KOPT-K1 (cell line): ENCODE results near the gene ZNF101.

Experiments
- H3K27ac ChIP-seq: fragments of 200-600 bp; sonication (generic); 2 replicates; pipeline ENCODE4 v1.5.1; 2016; ENCODE audit warnings: antibody characterized with exemption, mild to moderate bottlenecking, low read depth, low read length; ENCODE audit not compliant: poor library complexity, severe bottlenecking
- H3K36me3 ChIP-seq: fragments of 200-600 bp; sonication (generic); 2 replicates; pipeline ENCODE4 v1.5.1; 2017; ENCODE audit warnings: antibody characterized with exemption, mild to moderate bottlenecking, low read length, moderate library complexity; ENCODE audit not compliant: insufficient read depth
- H3K9me3 ChIP-seq: fragments of 200-600 bp; sonication (generic); 2 replicates; pipeline ENCODE4 v1.5.1; 2017; ENCODE audit warnings: antibody characterized with exemption, low read length, mild to moderate bottlenecking; ENCODE audit not compliant: insufficient read depth, poor library complexity, severe bottlenecking

The ZNF101 gene

DNA sequence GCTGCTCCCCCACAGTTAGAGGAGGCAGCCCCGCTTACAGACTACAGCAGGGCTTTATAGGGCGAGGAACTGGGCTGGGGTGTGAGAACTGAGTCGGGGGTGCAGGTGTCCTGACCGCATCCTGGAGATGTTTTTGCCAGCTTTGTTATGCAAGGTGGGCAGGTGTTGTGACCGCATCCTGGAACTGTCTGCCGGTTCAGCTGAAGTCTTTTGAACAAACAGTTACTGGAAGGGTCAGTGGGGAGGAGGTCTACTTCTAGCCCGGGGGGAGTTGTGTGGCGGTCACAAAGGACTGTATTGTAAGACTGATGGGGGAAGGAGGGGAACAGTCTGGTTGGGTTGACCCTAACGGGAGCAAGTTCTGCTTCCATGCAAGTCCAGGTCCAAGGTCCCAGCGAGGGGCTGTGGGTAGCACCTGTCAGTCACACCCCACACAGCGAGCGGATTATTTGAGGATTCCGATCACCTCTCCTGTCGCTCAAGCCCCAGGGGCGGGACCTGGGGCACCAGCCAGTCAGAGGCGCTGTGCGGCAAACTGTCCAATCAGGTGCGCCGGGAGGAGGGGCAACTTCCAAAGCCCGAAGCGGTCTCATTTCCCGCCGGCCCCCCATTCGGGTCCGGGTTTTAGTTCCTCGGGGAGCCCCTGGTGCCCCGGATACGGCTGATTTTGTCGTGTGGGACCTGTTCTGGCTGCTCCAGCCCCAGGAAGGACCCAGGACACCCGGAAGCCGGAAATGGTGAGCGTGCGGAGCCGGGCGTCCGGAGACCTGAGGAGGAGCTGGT, at the start of gene ZNF101:
TSS of gene ZNF101 (plus strand) at position 610 of the 783 bp plus-strand sequence. CDS start at position 735, 125 bp downstream.
- H3K27ac ChIP-seq = peak within 1 kb of the TSS; percentile 89
- H3K9me3 ChIP-seq = peaks cover 36% of the 10 kb centered on the region
- H3K36me3 ChIP-seq = peaks cover 38% of the 10 kb centered on the region

DNA sequence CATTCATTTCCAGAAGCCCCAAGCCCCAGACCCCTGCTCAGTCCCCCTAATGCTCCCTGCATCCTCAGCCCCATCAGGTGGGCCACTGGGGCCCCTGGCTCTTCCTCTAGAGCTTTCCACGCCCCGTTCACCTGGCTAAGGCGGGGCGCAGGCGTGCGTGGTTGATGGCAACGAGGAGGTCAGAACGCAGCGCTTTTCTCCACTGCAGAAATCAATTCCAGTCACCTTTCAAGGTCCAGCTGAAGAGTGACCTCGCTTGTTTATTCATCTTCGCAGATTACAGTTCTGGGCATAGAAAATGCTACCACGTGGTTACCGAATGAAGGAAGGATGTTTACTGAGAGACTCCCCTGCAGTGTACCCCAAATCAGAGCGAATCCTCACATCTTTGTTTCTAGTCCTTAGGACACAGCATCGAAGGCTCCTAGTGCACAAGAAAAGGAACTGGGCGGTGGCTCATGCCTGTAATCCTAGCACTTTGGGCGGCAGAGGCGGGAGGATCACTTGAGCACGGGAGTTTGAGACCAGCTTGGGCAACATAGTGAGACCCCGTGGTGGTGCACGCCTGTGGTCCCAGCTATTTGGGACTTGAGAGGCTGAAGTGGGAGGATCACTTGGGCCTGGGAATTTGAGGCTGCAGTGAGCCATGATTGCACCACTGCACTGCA, 49.3 kb upstream of the ZNF101 start:
- no peak overlapping the region for H3K27ac ChIP-seq
- no peaks in the 10 kb centered on the region for H3K9me3 ChIP-seq
- H3K36me3 ChIP-seq = peaks cover 9% of the 10 kb centered on the region

DNA sequence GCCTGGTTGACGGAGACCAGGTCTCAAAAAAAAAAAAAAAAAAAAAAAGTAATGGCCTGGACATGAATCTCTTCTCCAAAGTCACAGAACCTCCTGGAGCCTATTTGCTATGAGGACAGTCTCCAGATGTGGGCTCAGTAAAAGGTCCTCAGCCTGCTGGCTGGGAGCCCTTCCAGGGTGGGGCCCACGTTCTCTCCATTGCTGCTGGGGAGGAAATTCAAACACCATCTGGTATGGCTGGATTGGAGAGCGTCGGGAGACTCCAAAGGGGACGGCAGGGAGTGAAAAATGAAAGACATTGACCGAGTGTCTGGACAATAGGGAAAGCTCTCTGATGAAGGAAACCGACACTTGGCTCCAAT, 48.8 kb upstream of the ZNF101 start:
- Histone ChIP-seq H3K27ac (no peak overlapping the region), H3K36me3 (peaks cover 10% of the 10 kb centered on the region), H3K9me3 (no peaks in the 10 kb centered on the region)

DNA sequence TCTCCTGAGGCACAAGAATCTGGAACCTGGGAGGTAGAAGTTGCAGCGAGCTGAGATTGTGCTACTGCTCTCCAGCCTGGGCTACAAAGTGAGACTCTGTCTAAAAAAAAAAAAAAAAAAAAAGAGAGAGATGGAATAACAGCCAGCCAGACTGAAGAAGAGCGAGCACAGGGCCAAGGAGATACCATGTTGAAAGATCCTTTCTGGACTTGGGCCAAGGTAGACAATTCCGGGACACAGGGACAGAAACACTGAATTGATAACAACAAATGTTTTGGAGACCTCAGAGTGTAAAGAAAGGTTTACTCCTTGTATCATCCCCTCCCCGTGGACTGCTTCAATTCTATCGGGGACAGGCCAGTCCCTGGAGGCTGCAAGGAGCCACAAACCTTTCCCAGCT, 45.3 kb upstream of the ZNF101 start:
- no peak overlapping the region for H3K27ac ChIP-seq
- H3K9me3 ChIP-seq = no peaks in the 10 kb centered on the region
- peaks cover 10% of the 10 kb centered on the region for H3K36me3 ChIP-seq

DNA sequence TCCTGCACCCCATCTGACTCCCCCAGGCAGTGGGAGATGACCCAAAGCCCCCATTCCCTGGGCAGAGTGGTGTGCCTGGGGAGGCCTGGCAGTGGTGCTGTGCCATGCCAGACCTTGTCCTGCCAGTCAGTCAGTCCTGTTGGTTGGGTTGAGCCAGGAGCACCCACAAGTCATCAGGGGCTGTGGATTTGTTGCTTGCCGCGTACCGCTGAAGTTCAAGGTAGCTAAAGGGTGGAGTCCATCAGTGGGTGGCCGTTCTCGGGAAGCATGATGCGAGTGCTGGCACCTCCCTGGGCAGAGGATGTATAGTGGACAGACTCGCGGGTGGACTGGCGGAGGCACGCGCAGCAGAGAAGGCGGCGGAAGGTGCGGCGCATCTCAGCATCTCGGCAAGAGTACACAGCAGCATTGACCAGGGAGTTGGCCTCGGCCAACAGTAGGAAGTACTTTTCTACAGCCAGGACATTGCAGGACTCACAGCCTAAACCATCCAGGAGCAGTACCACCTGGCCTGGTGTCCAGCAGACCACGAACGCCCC, 44.5 kb upstream of the ZNF101 start:
- H3K27ac ChIP-seq = no peak overlapping the region
- no peaks in the 10 kb centered on the region for H3K9me3 ChIP-seq
- peaks cover 10% of the 10 kb centered on the region for H3K36me3 ChIP-seq

DNA sequence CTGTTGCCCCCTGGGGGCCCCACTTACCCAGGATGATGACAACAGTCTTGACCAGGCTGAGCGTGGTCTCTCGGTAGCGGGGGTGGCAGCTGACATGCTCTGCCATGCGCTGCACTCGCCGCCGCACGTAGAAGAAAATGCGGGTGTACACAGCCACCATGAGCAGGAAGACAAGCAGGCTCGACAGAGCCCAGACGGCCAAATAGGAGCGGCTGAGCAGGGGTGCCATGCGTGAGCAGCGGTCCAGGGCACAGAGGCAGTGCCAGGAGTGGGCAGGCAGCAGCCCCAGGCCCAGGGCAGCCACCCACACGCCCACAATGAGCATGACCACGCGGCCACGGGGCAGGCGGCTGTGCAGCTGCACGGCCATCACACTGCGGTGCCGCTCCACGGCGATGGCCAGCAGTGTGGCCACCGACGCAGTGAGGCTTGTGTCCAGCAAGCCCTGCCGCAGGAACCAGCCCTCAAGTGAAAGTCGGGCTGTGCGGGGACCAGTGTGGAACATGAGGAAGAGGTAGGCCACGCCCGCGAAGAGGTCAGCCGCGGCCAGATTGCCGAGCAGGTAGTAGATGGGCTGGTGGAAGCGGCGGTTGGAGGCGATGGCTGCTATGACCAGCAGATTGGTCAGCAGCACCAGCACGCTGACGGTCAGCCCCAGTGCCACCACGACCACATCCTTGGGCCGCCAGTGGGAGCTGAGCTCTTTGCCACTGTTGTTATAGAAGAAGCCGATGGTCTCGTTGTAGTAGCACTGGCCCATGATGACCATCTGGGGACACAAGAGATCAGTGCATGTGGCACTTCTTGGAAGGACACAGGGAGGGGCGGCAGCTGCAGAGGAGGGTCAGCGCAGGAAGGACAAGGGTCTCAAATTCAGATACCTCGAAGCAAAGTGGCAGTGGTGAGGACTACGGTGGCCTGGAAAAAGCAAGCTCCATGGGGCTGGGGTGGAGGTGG, 41.8 kb upstream of the ZNF101 start:
- no peak overlapping the region for H3K27ac ChIP-seq
- peaks cover 20% of the 10 kb centered on the region for H3K36me3 ChIP-seq
- no peaks in the 10 kb centered on the region for H3K9me3 ChIP-seq

DNA sequence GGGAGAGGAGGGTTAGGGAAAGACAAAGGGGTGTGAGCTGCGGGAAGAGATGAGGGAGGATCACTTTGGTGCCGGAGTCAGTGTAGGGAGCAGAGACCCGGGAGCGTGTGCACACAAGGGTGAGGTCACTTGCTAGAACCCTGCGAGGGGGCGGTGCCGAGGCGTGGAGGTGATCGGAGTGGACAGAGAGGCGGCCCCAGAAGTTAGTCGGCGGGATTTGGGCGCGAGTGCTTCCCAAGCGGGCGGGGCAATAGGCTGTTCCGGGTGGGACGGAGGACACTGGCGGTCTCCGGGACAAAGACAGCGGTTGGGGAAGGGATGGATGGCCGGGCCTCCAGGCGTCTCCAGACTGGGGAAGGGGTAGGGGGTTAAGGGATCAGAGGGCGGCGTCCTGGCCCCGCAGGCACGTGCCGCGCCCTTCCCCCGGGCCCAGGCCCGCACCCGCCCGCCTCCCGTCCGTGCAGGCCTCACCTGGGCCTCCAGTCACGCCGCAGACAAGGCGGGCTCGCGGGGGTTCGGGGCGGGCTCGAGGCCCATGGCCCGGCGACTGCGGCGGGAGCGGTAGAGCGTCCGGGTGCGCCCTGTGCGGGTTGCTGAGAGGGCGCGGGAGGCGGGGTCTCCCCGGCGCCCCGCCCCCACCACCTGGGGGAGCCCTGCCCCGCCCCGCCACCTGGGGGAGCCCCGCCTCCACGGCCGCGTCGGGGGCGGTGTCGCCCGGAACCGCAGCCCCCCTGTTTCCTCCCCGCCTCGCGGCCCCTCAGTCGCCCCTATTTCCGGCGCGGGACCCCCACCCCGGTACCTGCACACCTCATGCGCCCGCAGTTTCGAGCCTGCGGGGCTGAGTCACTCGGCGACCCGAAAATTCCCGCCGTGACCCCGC, 40.8 kb upstream of the ZNF101 start, which contains the start of gene LPAR2:
TSS of gene LPAR2 (minus strand) at position 600 of the 880 bp plus-strand sequence. CDS start 945 bp downstream, outside the sequence.
- no peak within 1 kb of the TSS for H3K27ac ChIP-seq
- no peaks in the 10 kb centered on the region for H3K9me3 ChIP-seq
- H3K36me3 ChIP-seq = peaks cover 30% of the 10 kb centered on the region

DNA sequence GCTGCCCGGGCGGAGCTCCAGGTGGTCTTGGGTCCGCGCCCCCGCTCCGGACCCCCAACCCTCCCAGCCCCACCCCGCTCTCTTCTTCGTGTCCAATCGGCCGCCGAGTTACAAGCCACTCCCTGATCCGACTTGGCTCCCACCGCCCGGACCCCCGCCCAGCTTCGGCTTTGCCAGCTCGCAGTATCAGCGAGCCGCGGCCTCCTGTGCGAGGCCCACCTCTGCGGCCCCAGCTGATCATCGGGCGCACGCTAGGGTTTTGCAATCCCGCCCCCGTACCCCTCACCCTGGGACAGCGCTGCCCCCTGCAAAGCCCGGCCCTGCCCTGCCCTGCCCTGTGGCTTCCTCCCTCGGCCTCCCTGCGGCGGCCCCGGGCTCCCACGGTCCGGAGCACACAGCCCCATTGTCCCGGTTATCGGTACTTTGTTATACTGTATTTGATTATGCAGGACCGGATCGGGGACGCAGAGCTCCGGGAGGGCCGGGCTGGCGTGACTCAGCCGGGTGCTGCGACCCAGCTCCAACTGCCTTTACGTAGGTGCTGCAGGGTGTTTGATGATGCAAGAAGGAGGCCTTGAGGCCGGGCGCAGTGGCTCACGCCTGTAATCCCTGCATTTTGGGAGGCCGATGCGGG, 40.0 kb upstream of the ZNF101 start:
- H3K27ac ChIP-seq = no peak overlapping the region
- peaks cover 36% of the 10 kb centered on the region for H3K36me3 ChIP-seq

DNA sequence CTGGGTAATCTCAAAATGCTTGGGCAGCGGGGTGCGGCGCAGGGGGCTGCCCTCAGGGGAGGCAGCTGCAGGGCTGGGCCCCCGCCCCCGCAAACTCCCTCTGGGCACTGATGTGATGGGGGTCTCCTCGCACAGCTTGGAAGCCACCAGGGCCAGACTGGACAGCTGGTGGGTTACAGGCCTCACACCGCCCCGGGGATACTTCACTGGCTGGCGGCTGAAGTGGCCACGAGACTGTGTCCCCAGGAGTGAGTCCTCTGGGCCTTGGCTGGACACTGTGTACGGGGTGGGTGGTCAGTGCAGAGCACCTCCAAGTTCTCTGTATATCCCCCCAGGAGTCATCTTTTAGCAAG, 38.6 kb upstream of the ZNF101 start:
- Histone ChIP-seq H3K27ac (no peak overlapping the region), H3K9me3 (no peaks in the 10 kb centered on the region), H3K36me3 (peaks cover 42% of the 10 kb centered on the region)

More for the DNA sequence above, 40.0 kb upstream of the ZNF101 start:
- H3K9me3 ChIP-seq = no peaks in the 10 kb centered on the region

DNA sequence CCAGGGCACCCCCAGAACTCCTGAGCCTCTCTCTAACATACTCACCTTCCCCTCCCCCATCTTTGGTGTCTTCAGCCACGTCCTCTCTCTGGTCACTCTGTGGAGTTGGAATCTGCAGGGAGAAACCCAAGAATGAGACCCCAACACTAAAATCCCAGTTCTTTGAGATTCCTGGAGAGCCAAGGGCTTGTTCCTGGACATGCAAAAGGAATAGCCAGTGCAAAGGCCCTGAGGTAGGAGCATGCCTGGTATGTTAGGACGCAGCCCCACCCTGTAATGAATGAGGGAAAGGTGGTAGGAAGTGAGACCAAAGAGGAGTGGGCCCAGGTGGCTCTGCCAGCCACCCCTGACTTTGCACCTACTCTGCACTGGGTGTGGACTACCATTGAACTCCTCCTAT, 38.2 kb upstream of the ZNF101 start:
- Histone ChIP-seq H3K36me3 (peaks cover 46% of the 10 kb centered on the region), H3K9me3 (no peaks in the 10 kb centered on the region)

DNA sequence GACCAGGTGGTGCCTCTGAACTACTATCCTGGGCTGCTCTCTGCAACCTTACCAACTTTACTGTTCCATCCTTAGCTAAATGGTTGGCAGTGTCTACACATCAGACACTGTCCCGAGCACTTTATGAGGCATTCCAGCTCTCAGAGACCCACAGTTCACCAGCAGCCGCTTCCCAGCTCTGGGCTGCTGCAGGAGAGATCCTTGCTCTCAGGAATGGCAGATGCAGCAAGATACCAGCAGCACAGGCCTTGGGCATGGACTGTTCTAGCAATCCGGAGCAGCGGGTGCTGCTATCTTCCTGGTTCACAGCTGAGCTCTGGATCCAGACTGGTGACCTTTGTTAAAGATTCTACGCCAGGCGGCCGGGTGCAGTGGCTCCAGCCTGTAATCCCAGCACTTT, 37.3 kb upstream of the ZNF101 start:
- peaks cover 49% of the 10 kb centered on the region for H3K36me3 ChIP-seq

More for the DNA sequence above, 38.2 kb upstream of the ZNF101 start:
- H3K27ac ChIP-seq = no peak overlapping the region

DNA sequence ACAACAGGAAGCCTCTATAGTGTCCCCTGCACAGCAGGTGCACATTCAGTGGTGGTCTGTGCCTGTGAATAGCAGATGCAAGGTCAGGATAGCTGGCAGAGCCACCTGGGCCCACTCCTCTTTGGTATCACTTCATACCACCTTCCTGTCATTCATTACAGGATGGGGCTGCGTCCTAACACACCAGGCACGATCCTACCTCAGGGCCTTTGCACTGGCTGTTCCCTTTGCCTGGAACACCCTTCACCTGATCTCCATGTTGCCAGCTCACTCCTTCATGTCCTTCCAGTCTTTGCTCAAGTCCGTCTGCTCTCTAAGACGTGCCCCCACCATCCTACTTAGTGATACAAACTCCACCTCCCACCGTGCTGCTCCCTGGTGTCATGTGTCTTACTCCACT, 36.0 kb upstream of the ZNF101 start:
- H3K27ac ChIP-seq = no peak overlapping the region
- H3K9me3 ChIP-seq = no peaks in the 10 kb centered on the region
- H3K36me3 ChIP-seq = peaks cover 62% of the 10 kb centered on the region

More for the DNA sequence above, 37.3 kb upstream of the ZNF101 start:
- no peak overlapping the region for H3K27ac ChIP-seq
- no peaks in the 10 kb centered on the region for H3K9me3 ChIP-seq

DNA sequence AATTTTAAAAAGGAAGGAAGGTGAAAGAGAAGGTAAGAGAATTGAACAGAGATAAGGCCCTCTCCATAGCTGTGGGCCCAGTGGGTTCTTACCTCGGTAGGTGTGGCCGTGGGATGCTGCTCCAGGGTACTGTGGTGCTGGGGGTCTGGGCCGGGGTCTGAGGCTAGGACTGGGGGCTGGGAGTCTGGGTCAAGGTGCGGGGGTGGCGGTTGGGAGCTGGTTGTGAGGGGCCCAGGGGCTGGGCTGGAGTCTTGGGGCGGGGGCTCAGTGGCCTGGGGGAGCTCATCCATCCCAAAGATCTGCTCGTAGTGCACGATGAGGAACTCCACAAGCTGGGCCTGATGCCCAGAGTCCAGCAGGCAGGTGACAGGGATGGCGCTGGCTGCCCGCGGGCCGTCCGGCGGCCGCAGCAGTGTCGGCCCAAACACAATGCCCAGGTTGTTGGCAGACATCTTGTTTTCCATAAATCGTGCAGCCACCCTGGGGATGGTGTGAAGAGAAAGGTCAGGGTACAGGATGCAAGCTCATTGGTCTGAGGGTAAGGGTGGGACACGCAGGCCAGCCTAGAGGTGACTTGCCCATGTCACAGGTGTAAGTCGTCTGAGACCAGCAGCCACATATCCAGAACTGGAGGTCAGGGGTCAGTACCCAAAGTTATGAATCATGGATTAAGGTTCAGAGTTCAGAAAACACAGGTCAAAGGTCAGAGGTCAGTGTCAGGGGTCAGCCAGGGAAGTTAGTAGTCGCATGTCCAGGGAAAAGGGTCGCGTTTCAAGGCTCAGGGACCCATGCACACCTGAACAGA, 34.7 kb upstream of the ZNF101 start:
- H3K27ac ChIP-seq = no peak overlapping the region
- H3K36me3 ChIP-seq = peaks cover 65% of the 10 kb centered on the region
- no peaks in the 10 kb centered on the region for H3K9me3 ChIP-seq
